ENCODE measurements around the gene PPP1R1B.
A peak's percentile ranks its signal among the peaks of the same experiment; 100 is the strongest.

Gene PPP1R1B

GRCh38 chr17:39662551-39663339 is 36.0 kb downstream of the PPP1R1B start:
- H3K27ac ChIP-seq: peak overlapping the region in 2 of 21 experiments; percentile 0 to 23

DNA sequence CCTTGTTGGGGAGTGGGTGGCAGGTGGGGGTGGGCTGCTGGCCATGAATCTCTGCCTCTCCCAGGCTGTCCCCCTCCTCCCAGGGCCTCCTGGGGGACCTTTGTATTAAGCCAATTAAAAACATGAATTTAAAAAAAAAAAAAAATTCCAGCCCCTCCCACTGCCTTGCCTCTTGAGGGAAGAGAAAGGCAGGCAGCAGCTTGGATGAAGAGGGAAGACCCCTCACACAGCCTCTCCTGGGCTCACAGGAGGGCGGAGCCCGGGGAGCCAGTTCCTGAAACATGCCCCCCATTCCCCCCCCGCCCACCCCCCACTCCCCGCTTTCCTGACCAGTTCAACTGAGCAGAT is 36.6 kb downstream of the PPP1R1B start:
- Histone ChIP-seq H3K4me3 (no peak overlapping the region), H3K27ac (no peak overlapping the region)

More at GRCh38 chr17:39662551-39663339, 36.0 kb downstream of the PPP1R1B start:
- no peak overlapping the region for H3K4me3 ChIP-seq

- Histone ChIP-seq H3K27ac (peak overlapping the region in 1 of 21 experiments; percentile 25), H3K4me3 (no peak overlapping the region)
Observed at GRCh38 chr17:39663688-39664580, 37.2 kb downstream of the PPP1R1B start.

DNA sequence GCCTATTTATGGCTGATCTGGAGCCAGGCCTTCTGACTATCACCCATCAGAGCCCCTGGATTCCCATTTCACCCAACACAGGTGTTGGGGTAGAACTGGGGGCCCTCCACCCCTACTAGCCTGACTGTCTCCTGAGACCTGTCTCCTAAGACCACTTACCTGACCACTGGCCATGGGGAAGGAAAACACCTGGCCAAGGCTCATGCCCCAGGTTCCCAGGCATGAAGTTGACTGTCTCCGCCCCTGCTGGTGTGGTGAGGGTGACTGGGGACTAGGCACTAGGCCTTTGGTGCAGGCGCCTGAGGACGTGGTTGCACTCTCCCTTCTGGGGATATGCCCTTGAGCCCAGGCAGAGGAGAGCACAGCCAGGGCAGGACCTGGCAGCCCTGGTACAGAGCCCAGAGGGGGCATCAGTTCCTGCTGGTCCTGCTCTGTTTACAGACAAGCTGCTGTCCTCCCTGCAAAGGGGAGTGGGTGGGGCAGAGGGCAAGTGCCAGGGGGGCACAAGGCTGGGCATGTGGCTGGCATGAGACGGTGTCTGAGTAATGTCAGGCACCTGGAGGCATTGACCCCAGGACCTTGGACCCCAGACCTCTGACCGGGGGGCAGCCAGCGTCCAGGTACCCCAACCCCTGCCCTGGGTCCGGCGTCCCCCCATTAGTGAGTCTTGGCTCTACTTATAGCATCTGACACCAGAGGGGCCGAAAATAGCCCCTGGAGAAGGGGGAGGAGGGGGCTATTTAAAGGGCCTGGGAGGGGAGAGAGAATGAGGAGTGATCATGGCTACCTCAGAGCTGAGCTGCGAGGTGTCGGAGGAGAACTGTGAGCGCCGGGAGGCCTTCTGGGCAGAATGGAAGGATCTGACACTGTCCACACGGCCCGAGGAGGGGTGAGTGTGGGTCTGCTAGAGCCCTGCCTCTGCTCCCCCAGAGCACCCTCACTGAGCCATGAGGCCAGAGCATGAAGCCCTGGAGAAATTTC is 38.1 kb downstream of the PPP1R1B start, which contains the start of gene TCAP:
TSS of gene TCAP (plus strand) at position 769 of the 981 bp plus-strand sequence. CDS start at position 780, 11 bp downstream.
- H3K27ac ChIP-seq: peak within 1 kb of the TSS in 1 of 21 experiments; percentile 25
- no peak within 1 kb of the TSS for H3K4me3 ChIP-seq

GRCh38 chr17:39665642-39666224 is 39.0 kb downstream of the PPP1R1B start:
- H3K27ac ChIP-seq: no peak overlapping the region

GRCh38 chr17:39666231-39666600 is 39.5 kb downstream of the PPP1R1B start:
- Histone ChIP-seq H3K27ac (no peak overlapping the region), H3K4me3 (no peak overlapping the region)

More at GRCh38 chr17:39665642-39666224, 39.0 kb downstream of the PPP1R1B start:
- no peak overlapping the region for H3K4me3 ChIP-seq

DNA sequence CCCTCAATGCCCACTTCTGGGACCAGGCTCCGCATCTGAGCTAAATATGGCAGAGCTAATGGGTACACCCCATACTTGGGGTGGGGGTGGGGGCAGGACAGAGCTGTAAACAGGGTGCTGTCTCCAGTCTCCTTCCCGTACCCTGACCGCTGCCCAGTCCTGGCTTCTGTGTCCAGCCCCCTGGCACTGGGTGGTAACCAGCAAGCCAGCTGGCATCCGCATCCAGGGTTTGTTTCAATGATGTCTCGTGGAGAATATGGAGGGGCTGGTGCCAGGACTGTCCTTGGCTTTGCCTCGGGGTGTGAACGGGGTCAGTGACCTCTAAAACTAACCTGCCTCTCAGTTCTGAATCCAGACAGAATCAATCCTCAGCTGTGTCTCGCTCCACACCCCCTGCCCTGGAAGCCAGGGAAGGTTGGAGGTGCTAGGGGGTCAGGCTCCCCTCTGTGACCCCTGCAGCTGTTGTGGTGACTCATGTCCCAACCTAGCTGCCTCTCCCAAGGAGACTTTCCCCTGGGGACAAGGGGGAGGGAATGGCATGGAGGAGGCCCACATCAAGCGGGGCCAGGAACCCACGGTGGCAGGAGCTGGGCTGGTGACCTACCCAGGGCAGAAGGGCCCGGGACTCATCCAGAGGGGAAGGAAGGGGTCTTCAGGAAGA is 40.0 kb downstream of the PPP1R1B start:
- Histone ChIP-seq H3K4me3 (no peak overlapping the region), H3K27ac (no peak overlapping the region)

DNA sequence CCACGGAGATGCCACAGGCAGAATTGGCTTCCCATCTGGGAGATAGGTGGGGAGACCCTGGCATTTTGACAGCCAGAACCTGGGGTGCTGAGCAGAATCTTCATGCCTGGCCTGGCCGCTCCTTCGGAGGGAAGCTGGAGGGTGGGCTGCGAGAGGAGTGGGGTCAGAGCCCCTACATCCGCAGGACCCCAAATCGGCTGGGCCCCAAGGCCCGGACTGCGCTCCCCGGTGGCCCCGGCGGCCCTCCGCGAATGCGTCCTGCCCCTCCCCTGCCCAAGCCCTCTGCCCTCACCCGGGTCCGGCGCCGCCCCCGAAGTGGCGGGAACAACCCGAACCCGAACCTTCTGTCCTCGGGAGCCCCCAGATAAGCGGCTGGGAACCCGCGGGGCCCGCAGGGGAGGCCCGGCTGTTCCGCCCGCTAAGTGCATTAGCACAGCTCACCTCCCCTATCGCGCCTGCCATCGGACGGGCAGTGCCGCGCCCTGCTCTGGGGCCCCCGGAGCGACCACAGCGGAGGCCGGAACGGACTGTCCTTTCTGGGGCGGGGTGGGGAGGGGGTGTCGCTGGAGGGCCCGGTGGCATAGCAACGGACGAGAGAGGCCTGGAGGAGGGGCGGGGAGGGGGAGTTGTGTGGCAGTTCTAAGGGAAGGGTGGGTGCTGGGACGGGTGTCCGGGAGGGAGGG is 40.7 kb downstream of the PPP1R1B start:
- Histone ChIP-seq H3K27ac (no peak overlapping the region), H3K4me3 (peak overlapping the region in 4 of 7 experiments; percentile 12 to 34 (median 29))

DNA sequence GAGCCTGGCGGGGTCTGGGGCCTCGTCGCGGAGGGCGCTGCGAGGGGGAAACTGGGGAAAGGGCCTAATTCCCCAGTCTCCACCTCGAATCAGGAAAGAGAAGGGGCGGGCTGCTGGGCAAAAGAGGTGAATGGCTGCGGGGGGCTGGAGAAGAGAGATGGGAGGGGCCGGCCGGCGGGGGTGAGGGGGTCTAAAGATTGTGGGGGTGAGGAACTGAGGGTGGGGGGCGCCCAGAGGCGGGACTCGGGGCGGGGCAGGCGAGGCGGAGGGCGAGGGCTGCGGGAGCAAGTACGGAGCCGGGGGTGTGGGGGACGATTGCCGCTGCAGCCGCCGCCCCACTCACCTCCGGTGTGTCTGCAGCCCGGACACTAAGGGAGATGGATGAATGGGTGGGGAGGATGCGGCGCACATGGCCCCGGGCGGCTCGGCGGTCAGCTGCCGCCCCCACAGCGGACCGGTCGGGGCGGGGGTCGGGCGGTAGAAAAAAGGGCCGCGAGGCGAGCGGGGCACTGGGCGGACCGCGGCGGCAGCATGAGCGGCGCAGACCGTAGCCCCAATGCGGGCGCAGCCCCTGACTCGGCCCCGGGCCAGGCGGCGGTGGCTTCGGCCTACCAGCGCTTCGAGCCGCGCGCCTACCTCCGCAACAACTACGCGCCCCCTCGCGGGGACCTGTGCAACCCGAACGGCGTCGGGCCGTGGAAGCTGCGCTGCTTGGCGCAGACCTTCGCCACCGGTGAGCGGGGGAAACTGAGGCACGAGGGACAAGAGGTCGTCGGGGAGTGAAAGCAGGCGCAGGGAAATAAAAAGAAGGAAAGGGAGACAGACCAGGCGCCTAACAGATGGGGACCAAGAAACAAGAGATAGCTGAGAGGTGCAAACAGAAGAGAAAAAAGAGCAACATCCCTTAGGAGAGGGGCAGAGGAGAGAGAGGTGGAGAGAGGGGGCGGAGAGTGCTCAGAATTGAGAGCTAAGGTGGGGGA is 41.5 kb downstream of the PPP1R1B start, which contains the start of gene PNMT:
TSS of gene PNMT (plus strand) at position 509 of the 980 bp plus-strand sequence. CDS start at position 532, 23 bp downstream.
- H3K27ac ChIP-seq: peak within 1 kb of the TSS in 1 of 21 experiments; percentile 10
- peak within 1 kb of the TSS in 6 of 7 experiments; percentile 7 to 34 (median 20) for H3K4me3 ChIP-seq

GRCh38 chr17:39669897-39670735 is 43.4 kb downstream of the PPP1R1B start:
- H3K4me3 ChIP-seq: no peak overlapping the region
- H3K27ac ChIP-seq: no peak overlapping the region

DNA sequence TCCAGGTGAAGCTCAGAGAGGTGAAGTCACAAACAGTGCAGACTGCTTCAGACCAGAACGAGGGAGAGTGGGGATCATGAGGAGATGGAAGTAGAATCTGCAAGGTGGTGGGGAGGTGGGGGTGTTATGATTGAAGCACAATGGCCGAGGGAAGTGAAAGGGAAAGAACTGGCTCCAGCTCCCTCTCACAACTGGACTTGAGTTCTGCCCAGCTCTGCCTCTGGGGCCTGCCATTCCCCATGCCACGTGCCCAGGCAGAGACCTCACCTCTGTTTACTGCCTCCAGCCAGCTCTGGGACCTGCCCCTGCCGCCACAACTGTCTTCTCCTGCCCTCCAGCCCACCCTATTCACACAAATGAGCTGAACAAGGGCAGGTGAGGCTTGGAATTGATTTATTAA is 44.0 kb downstream of the PPP1R1B start:
- H3K27ac ChIP-seq: no peak overlapping the region
- H3K4me3 ChIP-seq: no peak overlapping the region

- peak overlapping the region in 4 of 21 experiments; percentile 6 to 47 (median 12) for H3K27ac ChIP-seq
Observed at GRCh38 chr17:39671651-39672521, 45.1 kb downstream of the PPP1R1B start.

DNA sequence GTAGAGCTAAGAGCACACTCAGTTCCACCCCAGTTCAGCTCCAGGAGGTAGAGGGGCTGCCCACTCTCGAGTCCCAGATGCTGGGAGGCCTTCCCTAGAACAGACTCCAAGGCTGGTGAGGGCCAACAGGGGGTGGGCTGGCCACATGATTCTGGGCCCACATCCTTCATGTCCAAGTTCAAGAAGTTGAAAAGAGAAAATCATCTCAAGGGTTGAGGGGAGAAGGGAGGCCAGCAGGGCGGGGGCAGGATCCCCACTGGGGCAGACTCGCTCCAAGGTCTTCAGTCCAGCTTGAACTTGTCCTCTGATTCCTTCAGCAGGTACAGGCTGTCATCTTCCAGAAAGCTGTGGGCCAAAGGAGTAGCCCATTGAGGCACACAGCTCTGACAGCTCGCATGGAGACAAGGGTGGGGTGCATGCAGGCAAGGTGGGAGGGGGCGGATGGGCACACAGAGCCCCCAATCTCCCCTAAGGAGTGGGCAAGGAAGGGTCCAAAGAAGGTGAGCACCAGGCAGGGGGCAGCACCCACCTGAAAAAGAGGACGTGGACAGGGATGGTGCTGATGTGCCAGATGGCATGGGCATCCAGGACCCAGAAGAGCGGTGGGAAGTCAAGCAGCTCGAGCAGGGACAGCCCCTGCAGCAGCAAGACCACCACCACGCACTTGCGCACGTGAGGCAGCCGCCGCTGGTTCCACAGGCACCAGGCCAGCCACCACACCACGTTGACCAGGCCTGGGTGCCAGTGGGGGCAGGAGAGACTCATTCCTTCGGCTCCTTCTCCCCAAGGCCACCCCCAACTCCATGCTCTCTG is 46.0 kb downstream of the PPP1R1B start:
- no peak overlapping the region for H3K4me3 ChIP-seq
- peak overlapping the region in 3 of 21 experiments; percentile 9 to 47 (median 14) for H3K27ac ChIP-seq

More at GRCh38 chr17:39671651-39672521, 45.1 kb downstream of the PPP1R1B start:
- H3K4me3 ChIP-seq: no peak overlapping the region

Data from skin epidermis (tissue), 12 donors.